Lower lobe of right lung (tissue), 2 donors: ENCODE data around the gene BLVRA. TPM values are rescaled to one million over a fixed set of nuclear protein-coding genes. Genes with fewer than 3 reads are reported as not detected.
"Not testable (repeated sequence)": the region's sequence is repeated elsewhere in the genome, so short reads cannot be mapped to it uniquely, and the experiment has no call there.

Experiments
- ATAC-seq, 2 donors: fragments of 200-7000 bp; cut with Tn5 transposase; one replicate each; pipeline ENCODE4 v1.9.1; 2020 to 2022; ENCODE audit warnings: mild to moderate bottlenecking in 2 of 2, moderate library complexity in 2 of 2
- DNase-seq: peaks from one replicate; pipeline ENCODE4 v3.0.0-alpha.2; 2020
- H3K27ac ChIP-seq: fragments of 200-600 bp; one replicate; pipeline ENCODE4 v1.8.0; 2022
- H3K27me3 ChIP-seq: fragments of 200-600 bp; one replicate; pipeline ENCODE4 v1.8.0; 2022; ENCODE audit warnings: low read depth
- H3K36me3 ChIP-seq: fragments of 200-600 bp; one replicate; pipeline ENCODE4 v1.8.0; 2022; ENCODE audit warnings: mild to moderate bottlenecking
- H3K4me1 ChIP-seq: fragments of 200-600 bp; one replicate; pipeline ENCODE4 v1.8.0; 2022
- H3K4me3 ChIP-seq: fragments of 200-600 bp; one replicate; pipeline ENCODE4 v1.8.0; 2022; ENCODE audit warnings: mild to moderate bottlenecking
- H3K9me3 ChIP-seq: fragments of 200-600 bp; one replicate; pipeline ENCODE4 v1.8.0; 2022
- CTCF ChIP-seq: fragments of 200-600 bp; IDR thresholded peaks from one replicate; pipeline ENCODE4 v1.8.0; 2022; ENCODE audit warnings: antibody characterized with exemption, mild to moderate bottlenecking
- intact Hi-C: fragments of 100-400 bp; cut with DNase I; formaldehyde crosslinking; loops from one replicate; pipeline ENCODE4 v1.11.0; 2022
- total RNA-seq: library from RNA; stranded (reverse); fragmentation: NEBNext Ultra II Directional; extraction: Animal tissue kit (Norgen Biotek cat#: 25700); gene quantifications from one replicate; pipeline ENCODE4 v1.2.1, GENCODE V29; 2021
- donor health status: DM: no; HTN: yes; CAD: no; lungs with severe emphysema.

The BLVRA gene
- total RNA-seq, 1 donor from 2014 or later, result 106 TPM

GRCh38 chr7:43771573-43771972, 13.1 kb downstream of the BLVRA start:
- ATAC-seq (no peak), DNase-seq (no peak)
- H3K27ac ChIP-seq, result no peak overlapping the region
- intact Hi-C loops, result no loop called here
- no peak for TF ChIP-seq CTCF
- H3K9me3 ChIP-seq, result no peaks in the 10 kb centered on the region
- H3K27me3 ChIP-seq, result no peaks in the 10 kb centered on the region
- peaks cover 24% of the 10 kb centered on the region for H3K36me3 ChIP-seq
- H3K4me1 ChIP-seq, result peaks cover 8% of the 10 kb centered on the region
- H3K4me3 ChIP-seq, result no peak overlapping the region

- H3K4me1 ChIP-seq, ATAC-seq, intact Hi-C loops, H3K27ac ChIP-seq, H3K27me3 ChIP-seq, H3K9me3 ChIP-seq, H3K4me3 ChIP-seq, DNase-seq: not testable (repeated sequence)
- peaks cover 24% of the 10 kb centered on the region for H3K36me3 ChIP-seq
These were observed 14.8 kb downstream of the BLVRA start for GRCh38 chr7:43773268-43773667.

DNA sequence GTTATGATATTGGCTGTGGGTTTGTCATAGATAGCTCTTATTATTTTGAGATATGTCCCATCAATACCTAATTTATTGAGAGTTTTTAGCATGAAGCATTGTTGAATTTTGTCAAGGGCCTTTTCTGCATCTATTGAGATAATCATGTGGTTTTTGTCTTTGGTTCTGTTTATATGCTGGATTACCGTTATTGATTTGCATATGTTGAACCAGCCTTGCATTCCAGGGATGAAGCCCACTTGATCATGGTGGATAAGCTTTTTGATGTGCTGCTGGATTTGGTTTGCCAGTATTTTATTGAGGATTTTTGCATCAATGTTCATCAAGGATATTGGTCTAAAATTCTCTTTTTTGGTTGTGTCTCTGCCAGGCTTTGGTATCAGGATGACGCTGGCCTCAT, 16.8 kb downstream of the BLVRA start:
- H3K4me1 ChIP-seq, H3K9me3 ChIP-seq, DNase-seq, intact Hi-C loops, H3K27ac ChIP-seq, H3K4me3 ChIP-seq, ATAC-seq, H3K27me3 ChIP-seq: not testable (repeated sequence)
- peaks cover 29% of the 10 kb centered on the region for H3K36me3 ChIP-seq

- H3K4me3 ChIP-seq, H3K27ac ChIP-seq, H3K9me3 ChIP-seq, H3K4me1 ChIP-seq, DNase-seq, intact Hi-C loops, ATAC-seq, H3K27me3 ChIP-seq: not testable (repeated sequence)
- peaks cover 12% of the 10 kb centered on the region for H3K36me3 ChIP-seq
These were observed 20.0 kb downstream of the BLVRA start for GRCh38 chr7:43778293-43779044.

DNA sequence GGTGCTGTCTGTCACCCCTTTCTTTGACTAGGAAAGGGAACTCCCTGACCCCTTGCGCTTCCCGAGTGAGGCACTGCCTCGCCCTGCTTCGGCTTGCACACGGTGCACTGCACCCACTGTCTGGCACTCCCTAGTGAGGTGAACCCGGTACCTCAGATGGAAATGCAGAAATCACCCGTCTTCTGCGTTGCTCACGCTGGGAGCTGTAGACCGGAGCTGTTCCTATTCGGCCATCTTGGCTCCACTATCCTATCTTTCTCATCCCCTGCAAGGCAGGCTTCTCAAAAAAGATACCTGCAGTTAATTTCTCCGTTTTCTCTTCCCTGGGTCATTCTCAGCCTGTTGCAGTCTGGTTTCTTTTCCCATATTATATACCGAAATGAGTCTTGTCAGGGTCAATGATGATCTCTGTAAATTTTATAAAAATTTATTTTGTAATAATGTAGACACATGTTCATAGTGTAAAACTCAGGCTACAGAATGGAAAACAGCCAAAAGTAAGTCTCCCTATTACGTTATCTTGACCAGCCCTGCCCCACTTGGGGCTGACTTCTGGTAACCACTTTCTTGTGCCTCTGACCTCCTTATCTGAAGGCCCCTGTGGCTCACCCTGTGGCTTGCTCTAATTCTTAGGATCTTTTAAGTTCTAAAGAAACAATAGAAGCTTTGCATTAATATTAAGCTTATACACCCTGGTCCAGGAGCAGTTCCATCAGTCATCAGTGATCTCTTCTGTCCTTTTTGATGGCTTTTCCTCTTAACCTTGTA, 20.7 kb downstream of the BLVRA start:
- TF ChIP-seq CTCF, result no peak
- H3K27ac ChIP-seq, result no peak overlapping the region
- peaks cover 10% of the 10 kb centered on the region for H3K4me1 ChIP-seq
- no peak for DNase-seq
- ATAC-seq, result peak in 1 of 2 donors; percentile 71
- H3K27me3 ChIP-seq, result no peaks in the 10 kb centered on the region
- intact Hi-C loops, result no loop called here
- H3K4me3 ChIP-seq, result no peak overlapping the region
- peaks cover 12% of the 10 kb centered on the region for H3K36me3 ChIP-seq
- H3K9me3 ChIP-seq, result no peaks in the 10 kb centered on the region

- Histone ChIP-seq H3K4me3 (peak overlapping the region; percentile 12), H3K27ac (no peak overlapping the region), H3K4me1 (peaks cover 10% of the 10 kb centered on the region), H3K36me3 (peaks cover 12% of the 10 kb centered on the region), H3K9me3 (no peaks in the 10 kb centered on the region), H3K27me3 (no peaks in the 10 kb centered on the region)
- ATAC-seq (peak; percentile 35 to 53), DNase-seq (no peak)
- intact Hi-C loops, result no loop called here
- TF ChIP-seq CTCF, result no peak
These were observed 23.5 kb downstream of the BLVRA start for GRCh38 chr7:43781726-43782607.
